Muscle of arm (tissue), 12 donors: ENCODE data around the gene ZFP14. TPM values are rescaled to one million over a fixed set of nuclear protein-coding genes. Genes with fewer than 3 reads are reported as not detected.
"Not testable (repeated sequence)": the region's sequence is repeated elsewhere in the genome, so short reads cannot be mapped to it uniquely, and the experiment has no call there.

Experiments used
- DNase-seq: peaks from one replicate; pipeline ENCODE4 v3.0.0-alpha.2; 2013
- polyA plus RNA-seq, 12 donors: library from polyadenylated mRNA; unstranded; fragments of 120-200 nt; gene quantifications; one replicate each; pipeline ENCODE4 v1.2.1, GENCODE V29; 2013; ENCODE audit not compliant: insufficient read length in 12 of 12

Gene ZFP14
- polyA plus RNA-seq, 12 donors, result 5.1 to 13.3 (median 7.0) TPM; not detected in 1

DNA sequence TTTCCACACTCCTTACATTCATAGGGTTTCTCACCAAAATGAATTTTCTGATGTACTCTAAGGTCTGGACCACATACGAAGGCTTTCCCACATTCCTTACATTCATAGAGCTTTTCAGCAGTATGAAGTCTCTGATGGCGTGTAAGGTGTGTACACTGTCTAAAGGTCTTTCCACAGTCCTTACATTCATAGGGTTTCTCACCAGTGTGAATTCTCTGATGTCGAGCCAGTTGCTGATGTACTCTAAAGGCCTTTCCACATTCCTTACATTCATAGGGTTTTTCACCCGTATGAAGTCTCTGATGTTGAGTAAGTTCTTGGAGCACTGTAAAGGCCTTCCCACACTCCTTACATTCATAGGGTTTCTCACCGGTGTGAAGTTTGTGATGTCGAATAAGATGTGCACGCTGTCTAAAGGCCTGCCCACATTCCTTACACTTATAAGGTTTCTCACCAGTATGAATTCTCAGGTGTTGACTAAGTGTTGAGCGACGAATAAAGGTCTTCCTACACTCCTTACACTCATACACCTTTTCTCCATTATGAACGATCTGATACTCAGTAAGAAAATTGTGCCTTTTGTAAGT lies 38.1 kb downstream of the ZFP14 start:
- DNase-seq, result no peak

DNA sequence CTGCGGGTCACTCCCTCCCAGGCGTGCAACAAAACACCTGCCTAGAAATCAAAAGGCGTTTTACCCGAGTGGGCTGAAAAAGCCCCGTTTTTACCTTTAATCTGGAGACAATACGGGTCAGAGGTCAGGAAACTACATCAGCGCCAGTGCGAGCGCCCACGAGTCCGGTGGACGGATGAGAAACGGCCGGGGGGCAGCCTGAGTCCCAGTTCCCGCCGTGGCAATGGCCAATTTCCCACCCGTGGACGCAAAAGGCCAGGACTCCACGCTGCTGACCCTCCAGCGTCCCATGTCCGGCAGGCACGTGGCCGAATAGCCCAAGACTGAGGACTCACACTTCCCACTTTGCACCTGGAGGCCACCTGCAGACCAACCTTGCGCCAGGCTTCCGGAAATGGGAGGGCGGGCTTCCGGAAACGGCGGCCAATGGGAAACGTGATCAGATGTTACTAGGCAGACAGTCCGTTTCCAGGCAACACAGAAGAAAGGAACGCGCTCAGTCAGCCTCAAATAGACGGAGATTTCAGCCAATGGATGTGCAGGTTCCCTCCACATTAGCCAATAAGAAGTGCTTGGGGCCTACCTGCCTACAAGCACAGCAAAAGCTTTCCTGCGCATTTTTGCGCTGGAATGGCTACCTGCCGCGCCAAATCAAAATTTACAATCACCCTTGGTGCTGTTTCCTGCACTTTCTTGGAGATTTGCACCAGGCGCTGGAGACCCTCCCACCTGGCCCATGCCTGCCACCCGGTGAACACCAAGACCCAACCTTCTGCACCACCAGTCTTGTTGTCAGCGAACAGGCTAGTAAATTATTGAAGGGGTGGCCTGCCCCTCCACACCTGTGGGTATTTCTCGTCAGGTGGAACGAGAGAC lies 47.4 kb downstream of the ZFP14 start:
- DNase-seq, result peak; percentile 96

DNA sequence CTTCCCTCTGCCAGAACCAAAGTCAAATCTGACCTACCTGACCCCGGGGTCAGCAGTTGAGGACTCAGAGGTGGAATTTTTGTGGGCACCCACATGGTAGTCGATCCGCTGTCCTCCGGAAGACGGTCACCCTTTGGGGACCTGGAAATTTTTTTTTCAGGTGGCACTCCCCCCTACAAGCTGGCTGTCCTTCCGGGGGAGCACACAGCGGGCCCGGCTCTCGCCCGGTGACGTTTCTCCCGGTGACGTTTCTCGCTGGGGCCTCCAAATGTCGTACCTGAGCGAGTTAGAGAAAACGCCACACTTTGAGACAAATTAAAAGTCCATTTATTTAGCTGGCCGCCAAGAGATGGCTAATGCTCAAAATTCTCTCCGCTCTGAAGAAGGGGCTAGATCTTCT lies 48.8 kb downstream of the ZFP14 start:
- no peak for DNase-seq

DNA sequence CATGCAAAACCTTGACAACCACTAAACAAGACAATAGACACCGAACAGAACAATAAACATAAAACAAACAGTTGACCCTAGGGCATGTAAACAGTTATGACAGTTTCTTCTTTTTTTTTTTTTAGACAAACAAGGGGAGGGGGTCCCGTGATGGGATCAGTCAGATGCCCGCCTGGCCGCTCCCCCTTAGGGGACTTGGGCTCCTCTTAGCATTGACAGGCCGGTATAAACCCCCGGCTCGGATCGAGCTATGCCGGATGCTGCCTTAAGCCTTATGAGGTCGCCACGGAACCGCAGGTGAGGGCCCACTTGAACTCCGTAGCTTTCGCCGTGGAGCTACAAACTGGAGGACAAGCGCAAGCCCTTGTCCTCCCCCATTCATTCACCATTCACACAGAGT lies 49.5 kb downstream of the ZFP14 start:
- not testable (repeated sequence) for DNase-seq

DNA sequence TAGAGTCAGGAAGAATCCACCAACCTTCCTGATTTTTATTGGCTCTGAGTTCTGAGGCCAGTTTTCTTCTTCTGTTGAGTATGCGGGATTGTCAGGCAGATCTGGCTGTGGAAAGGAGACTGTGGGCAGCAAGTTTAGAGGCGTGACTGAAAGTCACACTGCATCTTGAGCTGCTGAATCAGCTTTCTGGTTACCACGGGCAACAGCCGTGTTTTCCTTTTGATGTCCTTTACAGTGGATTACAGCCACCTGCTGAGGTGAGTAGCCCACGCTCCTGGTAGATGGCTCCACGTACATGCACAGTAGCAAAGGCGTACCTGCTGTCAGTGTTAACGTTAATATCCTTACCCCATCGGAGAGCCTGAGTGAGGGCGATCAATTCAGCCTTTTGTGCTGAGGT lies 52.4 kb downstream of the ZFP14 start:
- not testable (repeated sequence) for DNase-seq

DNA sequence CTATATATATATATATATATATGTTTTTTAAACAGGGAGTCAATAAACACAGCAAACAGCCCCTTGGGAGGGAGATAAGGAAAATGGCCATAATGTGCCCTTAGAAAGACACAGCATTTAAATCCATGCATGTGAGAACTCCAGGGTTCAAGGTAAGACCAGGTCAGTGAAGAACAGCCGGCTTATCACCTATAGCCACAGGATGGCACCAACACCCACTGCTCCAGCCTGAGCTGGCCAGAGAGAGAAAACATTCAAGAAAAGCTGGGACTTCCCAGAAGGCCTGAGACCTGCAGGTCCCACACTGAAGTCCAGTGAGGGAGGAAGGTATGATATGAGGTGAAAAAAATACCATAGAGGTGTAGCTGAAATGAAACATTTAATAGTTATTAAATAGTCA lies 63.8 kb downstream of the ZFP14 start:
- DNase-seq, result not testable (repeated sequence)

DNA sequence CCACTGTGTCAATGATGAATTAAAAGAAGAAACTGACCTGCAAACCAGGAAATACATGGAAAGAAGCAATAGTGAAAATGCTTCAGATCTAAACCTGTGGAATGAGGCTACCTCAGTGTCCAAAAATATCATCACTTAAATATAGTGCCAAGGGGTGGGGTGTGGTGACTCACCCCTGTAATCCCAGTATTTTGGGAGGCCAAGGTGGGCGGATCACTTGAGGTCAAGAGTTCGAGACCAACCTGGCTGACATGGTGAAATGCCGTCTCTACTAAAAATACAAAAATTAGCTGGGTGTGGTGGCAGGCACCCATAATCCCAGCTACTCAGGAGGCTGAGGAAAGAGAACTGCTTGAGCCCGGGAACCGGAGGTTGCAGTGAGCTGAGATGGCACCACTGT lies 64.9 kb downstream of the ZFP14 start:
- DNase-seq, result not testable (repeated sequence)

DNA sequence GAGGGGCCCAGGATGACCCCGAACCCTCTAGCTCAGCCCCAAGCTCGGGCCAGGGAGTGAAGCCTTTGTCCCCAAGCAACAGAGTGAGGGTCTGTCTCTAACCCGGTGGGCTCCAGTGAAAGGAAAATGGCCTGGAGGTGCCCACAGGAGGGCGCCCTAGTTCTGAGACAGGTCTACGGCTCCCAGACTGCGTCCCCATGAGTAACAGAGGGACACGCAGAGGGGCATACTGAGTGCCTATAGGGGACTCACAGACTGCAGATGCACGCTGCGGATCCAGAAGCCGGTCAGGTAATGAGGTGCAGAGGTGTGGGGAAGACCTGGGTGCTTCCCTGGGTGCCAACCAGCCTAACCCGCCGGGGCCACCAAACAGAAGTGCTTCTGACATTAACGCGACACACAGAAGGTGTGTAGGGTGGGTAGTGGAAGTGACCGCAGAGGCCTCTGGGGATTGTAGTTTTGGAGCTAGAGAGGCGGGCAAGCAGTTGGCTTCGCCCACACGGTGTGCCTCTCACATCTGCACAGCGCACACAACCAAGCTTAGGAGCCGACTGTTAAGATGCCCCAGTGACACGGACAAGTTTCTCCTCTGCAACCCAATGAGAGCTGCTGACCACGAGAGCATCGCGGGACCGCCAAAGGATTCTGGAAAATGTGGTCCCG lies 67.8 kb downstream of the ZFP14 start:
- not testable (repeated sequence) for DNase-seq

DNA sequence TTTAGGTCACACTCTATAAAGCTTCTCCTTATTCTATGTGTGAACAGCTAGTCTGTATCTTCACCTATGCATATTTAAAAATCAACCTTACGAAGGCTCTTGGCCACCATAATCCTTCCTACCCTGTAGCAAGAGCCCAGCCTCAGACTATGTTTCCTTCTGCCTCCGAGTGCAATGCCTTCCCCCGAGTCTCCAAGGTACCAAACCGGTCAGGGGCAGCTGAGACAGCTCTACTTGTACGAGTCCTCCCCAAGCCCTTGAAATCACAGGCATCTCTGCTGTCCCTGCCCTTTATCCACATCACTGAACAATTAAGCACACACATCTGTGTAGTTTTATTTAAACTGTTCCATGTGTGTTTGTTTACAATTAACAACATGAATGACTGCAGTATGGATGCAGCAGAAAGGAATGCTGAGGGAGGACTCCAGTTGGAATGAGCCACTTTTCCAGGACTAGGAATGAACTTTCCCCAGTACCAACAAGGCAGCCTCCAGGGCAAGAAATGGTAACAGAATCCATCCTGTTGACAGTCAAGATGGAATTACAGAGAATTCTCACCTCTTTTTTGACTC lies 68.5 kb downstream of the ZFP14 start:
- not testable (repeated sequence) for DNase-seq

DNA sequence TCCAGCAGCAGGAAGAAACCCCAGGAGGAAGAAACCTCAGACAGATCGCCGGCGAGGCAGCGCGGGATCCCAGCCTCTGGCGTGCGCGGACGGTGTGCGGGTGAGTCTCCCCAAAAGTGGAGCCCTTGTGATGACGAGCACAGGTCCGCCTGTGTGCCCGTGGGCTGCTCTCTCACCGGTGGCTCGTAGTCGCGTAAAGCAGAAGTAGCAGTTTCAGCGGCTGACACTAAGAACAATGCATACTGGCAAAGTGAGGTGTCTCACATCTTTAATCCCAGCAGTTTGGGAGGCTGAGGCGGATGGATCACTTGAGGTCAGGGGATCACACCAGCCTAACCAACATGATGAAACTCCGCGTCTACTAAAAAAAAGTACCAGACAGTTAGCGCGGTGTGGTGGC lies 69.2 kb downstream of the ZFP14 start:
- not testable (repeated sequence) for DNase-seq

DNA sequence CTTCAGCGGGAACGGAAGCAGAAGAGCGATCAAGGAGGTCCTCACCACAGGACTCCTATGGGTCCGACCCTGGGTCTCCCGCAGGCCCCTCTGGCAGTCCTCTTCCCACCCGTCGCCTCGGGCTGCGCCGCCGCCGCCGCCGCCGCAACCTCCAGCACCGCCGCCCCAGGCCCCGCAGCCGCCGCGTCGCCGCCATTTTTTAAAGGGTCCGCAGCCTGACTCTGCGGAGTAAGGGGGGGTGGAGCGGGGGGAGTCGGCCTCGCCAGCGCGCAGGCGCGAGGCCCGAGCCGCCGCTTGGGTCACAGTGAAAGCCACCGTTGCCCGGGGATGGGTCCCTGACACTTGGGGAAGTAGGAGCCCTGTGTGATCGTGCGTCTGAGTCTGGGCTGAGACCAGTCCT lies 69.7 kb downstream of the ZFP14 start:
- DNase-seq, result peak; percentile 15

DNA sequence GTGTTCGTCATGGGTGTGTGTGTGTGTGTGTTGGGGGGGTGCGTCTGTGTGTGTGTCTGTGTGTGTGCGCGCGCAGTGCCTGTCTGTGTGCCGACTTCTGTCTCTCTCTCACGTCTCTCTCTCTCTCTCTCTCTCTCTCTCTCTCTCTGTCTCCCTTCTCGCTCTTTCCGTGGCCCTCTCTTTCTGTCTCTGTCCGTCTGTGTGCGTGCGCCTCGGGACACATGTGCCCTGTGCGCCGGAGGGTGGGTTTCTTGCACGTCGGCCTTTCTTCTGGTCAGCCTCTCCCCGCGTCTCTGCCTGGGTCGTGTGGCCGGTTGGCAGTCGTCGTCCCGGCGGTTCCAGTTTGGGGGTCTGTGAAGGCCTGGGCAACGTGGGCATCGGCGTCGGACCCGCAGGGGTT lies 86.7 kb downstream of the ZFP14 start:
- DNase-seq, result not testable (repeated sequence)

Other genes starting within 250 kb of the ZFP14 start
- 100 to 1,000 TPM in 11 of 12 donors, not detected in 1; 277 to 639 (median 505) TPM for gene CAPNS1, start 239.1 kb downstream of the ZFP14 start, polyA plus RNA-seq
- gene COX7A1, start 226.8 kb downstream of the ZFP14 start, polyA plus RNA-seq, result 100 to 1,000 TPM in 10 of 12 donors, 10 to 100 TPM in 1, not detected in 1; 89.0 to 273 (median 210) TPM
- 1 to 10 TPM in 10 of 12 donors, not detected in 2; 4.8 to 9.2 (median 6.3) TPM for gene ZNF565, start 164.5 kb downstream of the ZFP14 start, polyA plus RNA-seq
- gene ZNF146, start 164.1 kb downstream of the ZFP14 start, polyA plus RNA-seq, result 10 to 100 TPM in 11 of 12 donors, not detected in 1; 52.2 to 87.8 (median 74.5) TPM
- gene ZFP82, start 39.4 kb upstream of the ZFP14 start, polyA plus RNA-seq, result 10 to 100 TPM in 6 of 12 donors, 1 to 10 TPM in 5, not detected in 1; 7.3 to 12.2 (median 10.5) TPM
- gene ZNF566, start 110.4 kb upstream of the ZFP14 start, polyA plus RNA-seq, result 10 to 100 TPM in 9 of 12 donors, 1 to 10 TPM in 2, not detected in 1; 9.2 to 18.4 (median 10.8) TPM
- gene ZNF260, start 149.1 kb upstream of the ZFP14 start, polyA plus RNA-seq, result 10 to 100 TPM in 10 of 12 donors, 1 to 10 TPM in 1, not detected in 1; 9.8 to 21.6 (median 14.7) TPM
- gene ZNF529, start 194.1 kb upstream of the ZFP14 start, polyA plus RNA-seq, result 10 to 100 TPM in 11 of 12 donors, not detected in 1; 10.9 to 25.4 (median 18.6) TPM
- gene ZNF382, start 226.1 kb upstream of the ZFP14 start, polyA plus RNA-seq, result 10 to 100 TPM in 5 of 12 donors, 1 to 10 TPM in 6, not detected in 1; 5.6 to 13.9 (median 9.7) TPM